H1 (cell line): Measurements from ENCODE around the gene RAB11FIP5. TPM values are rescaled to one million over a fixed set of nuclear protein-coding genes. Genes with fewer than 3 reads are reported as not detected.

ENCODE experiments used
- SRF ChIP-seq: IDR thresholded peaks from 2 replicates; pipeline ENCODE4 v1.6.1; 2011; ENCODE audit warnings: mild to moderate bottlenecking, low read depth, low read length, moderate library complexity
- polyA plus RNA-seq, 7 experiments: library from polyadenylated mRNA; depleted of rRNA in 3 of 7; stranded (reverse) in 5 of 7; unstranded in 2 of 7; fragments of >200 nt in 5 of 7; fragments of 200-250 nt in 2 of 7; gene quantifications; 1 replicate in 5 of 7; 2 replicates in 1 of 7; 4 replicates in 1 of 7; pipeline versions ENCODE4 v1.2.1 to v1.2.3, GENCODE V29; 2011 to 2013; ENCODE audit warnings: missing spikeins in 2 of 7, mixed read lengths in 2 of 7
- total RNA-seq: library from RNA; stranded (reverse); fragmentation: NEBNext Ultra II Directional; extraction: Animal tissue kit (Norgen Biotek cat#: 25700); gene quantifications from 2 replicates; pipeline ENCODE4 v1.2.1, GENCODE V29; 2021
- TF ChIP-seq, protein P1 (sequence below): fragments of 300-600 bp; sonication (generic); IDR thresholded peaks from 2 replicates; pipeline ENCODE4 v1.7.1; 2012; ENCODE audit warnings: low read length, moderate library complexity, mild to moderate bottlenecking, inconsistent platforms; ENCODE audit not compliant: insufficient replicate concordance

Gene RAB11FIP5
- total and polyA plus RNA-seq, 2 of the 8 experiments (the other 6 are each of a cell fraction or from before 2014, with no cell fraction given): 6.3 to 17.0 TPM

DNA sequence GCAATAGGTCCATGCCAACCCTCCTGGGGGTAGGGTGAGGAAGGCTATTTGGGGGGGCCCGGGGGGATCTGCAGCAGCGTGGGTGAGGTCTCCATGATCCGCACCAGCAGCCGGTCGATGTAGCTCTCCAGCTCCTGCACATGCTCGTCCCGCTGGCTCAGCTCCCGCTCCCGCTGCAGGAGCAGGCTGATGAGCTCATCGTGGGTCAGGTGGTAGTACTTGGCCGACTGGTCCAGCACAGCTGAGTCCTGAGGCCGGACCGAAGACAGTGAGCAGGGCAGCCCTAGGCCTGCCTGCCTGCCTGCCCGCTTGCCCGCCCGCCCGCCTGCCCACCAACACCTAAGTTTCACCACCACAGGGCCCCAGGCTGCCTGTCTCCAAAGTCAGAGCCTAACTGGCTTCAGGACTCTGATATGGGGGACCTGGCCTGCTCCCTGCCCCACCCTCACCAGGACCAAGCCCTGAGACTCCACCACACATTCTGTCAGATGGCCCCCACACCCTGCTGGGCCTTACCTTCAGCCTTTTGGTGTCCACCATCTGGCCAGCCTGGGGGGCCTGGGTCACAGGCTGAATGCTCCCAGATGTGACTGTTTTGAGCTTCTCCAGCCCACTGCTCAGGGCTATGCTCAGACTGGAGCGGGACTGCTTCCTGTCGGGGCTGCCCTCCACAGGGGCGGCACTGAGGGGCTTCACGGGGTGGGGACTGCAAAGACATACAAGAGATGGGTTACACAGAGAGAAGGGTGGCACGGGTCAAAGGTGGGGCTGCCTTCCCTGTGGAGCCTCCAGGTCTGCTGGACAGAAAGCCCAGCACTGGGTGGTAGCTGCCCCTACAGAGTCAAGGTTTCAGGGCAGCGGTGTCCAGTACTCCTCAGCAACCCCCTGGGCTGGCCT is 37.0 kb downstream of the RAB11FIP5 start (continued):
- TF ChIP-seq, protein P1, sequence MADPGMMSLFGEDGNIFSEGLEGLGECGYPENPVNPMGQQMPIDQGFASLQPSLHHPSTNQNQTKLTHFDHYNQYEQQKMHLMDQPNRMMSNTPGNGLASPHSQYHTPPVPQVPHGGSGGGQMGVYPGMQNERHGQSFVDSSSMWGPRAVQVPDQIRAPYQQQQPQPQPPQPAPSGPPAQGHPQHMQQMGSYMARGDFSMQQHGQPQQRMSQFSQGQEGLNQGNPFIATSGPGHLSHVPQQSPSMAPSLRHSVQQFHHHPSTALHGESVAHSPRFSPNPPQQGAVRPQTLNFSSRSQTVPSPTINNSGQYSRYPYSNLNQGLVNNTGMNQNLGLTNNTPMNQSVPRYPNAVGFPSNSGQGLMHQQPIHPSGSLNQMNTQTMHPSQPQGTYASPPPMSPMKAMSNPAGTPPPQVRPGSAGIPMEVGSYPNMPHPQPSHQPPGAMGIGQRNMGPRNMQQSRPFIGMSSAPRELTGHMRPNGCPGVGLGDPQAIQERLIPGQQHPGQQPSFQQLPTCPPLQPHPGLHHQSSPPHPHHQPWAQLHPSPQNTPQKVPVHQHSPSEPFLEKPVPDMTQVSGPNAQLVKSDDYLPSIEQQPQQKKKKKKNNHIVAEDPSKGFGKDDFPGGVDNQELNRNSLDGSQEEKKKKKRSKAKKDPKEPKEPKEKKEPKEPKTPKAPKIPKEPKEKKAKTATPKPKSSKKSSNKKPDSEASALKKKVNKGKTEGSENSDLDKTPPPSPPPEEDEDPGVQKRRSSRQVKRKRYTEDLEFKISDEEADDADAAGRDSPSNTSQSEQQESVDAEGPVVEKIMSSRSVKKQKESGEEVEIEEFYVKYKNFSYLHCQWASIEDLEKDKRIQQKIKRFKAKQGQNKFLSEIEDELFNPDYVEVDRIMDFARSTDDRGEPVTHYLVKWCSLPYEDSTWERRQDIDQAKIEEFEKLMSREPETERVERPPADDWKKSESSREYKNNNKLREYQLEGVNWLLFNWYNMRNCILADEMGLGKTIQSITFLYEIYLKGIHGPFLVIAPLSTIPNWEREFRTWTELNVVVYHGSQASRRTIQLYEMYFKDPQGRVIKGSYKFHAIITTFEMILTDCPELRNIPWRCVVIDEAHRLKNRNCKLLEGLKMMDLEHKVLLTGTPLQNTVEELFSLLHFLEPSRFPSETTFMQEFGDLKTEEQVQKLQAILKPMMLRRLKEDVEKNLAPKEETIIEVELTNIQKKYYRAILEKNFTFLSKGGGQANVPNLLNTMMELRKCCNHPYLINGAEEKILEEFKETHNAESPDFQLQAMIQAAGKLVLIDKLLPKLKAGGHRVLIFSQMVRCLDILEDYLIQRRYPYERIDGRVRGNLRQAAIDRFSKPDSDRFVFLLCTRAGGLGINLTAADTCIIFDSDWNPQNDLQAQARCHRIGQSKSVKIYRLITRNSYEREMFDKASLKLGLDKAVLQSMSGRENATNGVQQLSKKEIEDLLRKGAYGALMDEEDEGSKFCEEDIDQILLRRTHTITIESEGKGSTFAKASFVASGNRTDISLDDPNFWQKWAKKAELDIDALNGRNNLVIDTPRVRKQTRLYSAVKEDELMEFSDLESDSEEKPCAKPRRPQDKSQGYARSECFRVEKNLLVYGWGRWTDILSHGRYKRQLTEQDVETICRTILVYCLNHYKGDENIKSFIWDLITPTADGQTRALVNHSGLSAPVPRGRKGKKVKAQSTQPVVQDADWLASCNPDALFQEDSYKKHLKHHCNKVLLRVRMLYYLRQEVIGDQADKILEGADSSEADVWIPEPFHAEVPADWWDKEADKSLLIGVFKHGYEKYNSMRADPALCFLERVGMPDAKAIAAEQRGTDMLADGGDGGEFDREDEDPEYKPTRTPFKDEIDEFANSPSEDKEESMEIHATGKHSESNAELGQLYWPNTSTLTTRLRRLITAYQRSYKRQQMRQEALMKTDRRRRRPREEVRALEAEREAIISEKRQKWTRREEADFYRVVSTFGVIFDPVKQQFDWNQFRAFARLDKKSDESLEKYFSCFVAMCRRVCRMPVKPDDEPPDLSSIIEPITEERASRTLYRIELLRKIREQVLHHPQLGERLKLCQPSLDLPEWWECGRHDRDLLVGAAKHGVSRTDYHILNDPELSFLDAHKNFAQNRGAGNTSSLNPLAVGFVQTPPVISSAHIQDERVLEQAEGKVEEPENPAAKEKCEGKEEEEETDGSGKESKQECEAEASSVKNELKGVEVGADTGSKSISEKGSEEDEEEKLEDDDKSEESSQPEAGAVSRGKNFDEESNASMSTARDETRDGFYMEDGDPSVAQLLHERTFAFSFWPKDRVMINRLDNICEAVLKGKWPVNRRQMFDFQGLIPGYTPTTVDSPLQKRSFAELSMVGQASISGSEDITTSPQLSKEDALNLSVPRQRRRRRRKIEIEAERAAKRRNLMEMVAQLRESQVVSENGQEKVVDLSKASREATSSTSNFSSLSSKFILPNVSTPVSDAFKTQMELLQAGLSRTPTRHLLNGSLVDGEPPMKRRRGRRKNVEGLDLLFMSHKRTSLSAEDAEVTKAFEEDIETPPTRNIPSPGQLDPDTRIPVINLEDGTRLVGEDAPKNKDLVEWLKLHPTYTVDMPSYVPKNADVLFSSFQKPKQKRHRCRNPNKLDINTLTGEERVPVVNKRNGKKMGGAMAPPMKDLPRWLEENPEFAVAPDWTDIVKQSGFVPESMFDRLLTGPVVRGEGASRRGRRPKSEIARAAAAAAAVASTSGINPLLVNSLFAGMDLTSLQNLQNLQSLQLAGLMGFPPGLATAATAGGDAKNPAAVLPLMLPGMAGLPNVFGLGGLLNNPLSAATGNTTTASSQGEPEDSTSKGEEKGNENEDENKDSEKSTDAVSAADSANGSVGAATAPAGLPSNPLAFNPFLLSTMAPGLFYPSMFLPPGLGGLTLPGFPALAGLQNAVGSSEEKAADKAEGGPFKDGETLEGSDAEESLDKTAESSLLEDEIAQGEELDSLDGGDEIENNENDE: no peak
- TF ChIP-seq SRF: no peak
